WTC11 (cell line): ENCODE data around the gene FFAR1. TPM values are rescaled to one million over a fixed set of nuclear protein-coding genes. Genes with fewer than 3 reads are reported as not detected.

Experiments
- ATAC-seq: fragments of 200-7000 bp; cut with Tn5 transposase; 2 replicates; pipeline ENCODE4 v1.10.0; 2021; ENCODE audit warnings: mild to moderate bottlenecking, moderate library complexity
- CTCF ChIA-PET: fragments of 300-600 bp; sonication (Branson Sonifier 250); formaldehyde crosslinking; loops from one replicate; lab custom pipeline; 2021; ENCODE audit warnings: antibody characterized with exemption; lab: Charles Lee
- POLR2A ChIA-PET: fragments of 350-600 bp; sonication (Branson Sonifier 250); formaldehyde crosslinking; loops from one replicate; lab custom pipeline; 2021; ENCODE audit warnings: antibody characterized with exemption; lab: Charles Lee
- DNase-seq: peaks from one replicate; pipeline ENCODE4 v3.0.0; 2021; ENCODE audit warnings: low spot score
- H3K27ac Mint-ChIP-seq: 2 replicates; pipeline ENCODE4 v1.8.0; 2021; ENCODE audit warnings: mixed read lengths
- H3K27me3 Mint-ChIP-seq: 2 replicates; pipeline ENCODE4 v1.8.0; 2021; ENCODE audit warnings: low read depth, mild to moderate bottlenecking, moderate library complexity, mixed read lengths
- H3K36me3 Mint-ChIP-seq: 2 replicates; pipeline ENCODE4 v1.8.0; 2021; ENCODE audit warnings: mixed read lengths
- H3K4me1 Mint-ChIP-seq: 2 replicates; pipeline ENCODE4 v1.8.0; 2022; ENCODE audit warnings: mixed read lengths
- H3K4me3 Mint-ChIP-seq: 2 replicates; pipeline ENCODE4 v1.8.0; 2021; ENCODE audit warnings: mild to moderate bottlenecking, moderate library complexity, mixed read lengths
- H3K9me3 Mint-ChIP-seq: 2 replicates; pipeline ENCODE4 v1.8.0; 2021; ENCODE audit warnings: mixed read lengths
- ATF1 ChIP-seq: sonication (generic); formaldehyde crosslinking; IDR thresholded peaks from 2 replicates; pipeline ENCODE4 v1.8.1; 2023; ENCODE audit warnings: mild to moderate bottlenecking, moderate library complexity, missing genetic modification reagents
- ATF2 ChIP-seq: sonication (generic); formaldehyde crosslinking; IDR thresholded peaks from 2 replicates; pipeline ENCODE4 v1.8.1; 2022; ENCODE audit warnings: low read depth, missing genetic modification reagents, borderline replicate concordance
- ATF6 ChIP-seq: sonication (generic); formaldehyde crosslinking; IDR thresholded peaks from 2 replicates; pipeline ENCODE4 v1.8.1; 2023; ENCODE audit warnings: mild to moderate bottlenecking, missing genetic modification reagents
- CDX4 ChIP-seq: fragments of 250-450 bp; sonication (Bioruptor Pico); IDR thresholded peaks from 2 replicates; pipeline ENCODE4 v1.9.0; 2021; ENCODE audit warnings: moderate library complexity, mild to moderate bottlenecking, inconsistent platforms, borderline replicate concordance
- FOXK1 ChIP-seq: sonication (generic); formaldehyde crosslinking; IDR thresholded peaks from 2 replicates; pipeline ENCODE4 v1.8.0; 2022; ENCODE audit warnings: mild to moderate bottlenecking, moderate library complexity, missing genetic modification reagents
- GRHL2 ChIP-seq: fragments of 250-450 bp; sonication (Bioruptor Pico); IDR thresholded peaks from 2 replicates; pipeline ENCODE4 v1.8.0; 2022; ENCODE audit warnings: mild to moderate bottlenecking, moderate library complexity; ENCODE audit not compliant: insufficient replicate concordance, severe bottlenecking
- MAX ChIP-seq: sonication (generic); formaldehyde crosslinking; IDR thresholded peaks from 2 replicates; pipeline ENCODE4 v1.8.0; 2022; ENCODE audit warnings: mild to moderate bottlenecking, missing genetic modification reagents
- NR3C1 ChIP-seq: sonication (generic); formaldehyde crosslinking; conservative IDR thresholded peaks from 2 replicates; pipeline ENCODE4 v1.8.1; 2023; ENCODE audit warnings: low read depth, mild to moderate bottlenecking, missing genetic modification reagents
- RORB ChIP-seq: fragments of 250-450 bp; sonication (Bioruptor Pico); IDR thresholded peaks from 2 replicates; pipeline ENCODE4 v1.9.0; 2021; ENCODE audit warnings: mild to moderate bottlenecking
- SP1 ChIP-seq: sonication (generic); formaldehyde crosslinking; conservative IDR thresholded peaks from 2 replicates; pipeline ENCODE4 v1.8.1; 2022; ENCODE audit warnings: missing genetic modification reagents
- TEAD1 ChIP-seq: sonication (generic); formaldehyde crosslinking; IDR thresholded peaks from 2 replicates; pipeline ENCODE4 v1.8.0; 2022; ENCODE audit warnings: mild to moderate bottlenecking, missing genetic modification reagents
- ZBTB21 ChIP-seq: sonication (generic); formaldehyde crosslinking; IDR thresholded peaks from 2 replicates; pipeline ENCODE4 v1.8.1; 2023; ENCODE audit warnings: mild to moderate bottlenecking, missing genetic modification reagents, borderline replicate concordance
- ZBTB43 ChIP-seq: sonication (generic); formaldehyde crosslinking; IDR thresholded peaks from 2 replicates; pipeline ENCODE4 v1.8.1; 2023; ENCODE audit warnings: mild to moderate bottlenecking, missing genetic modification reagents
- ZNF219 ChIP-seq: sonication (generic); formaldehyde crosslinking; IDR thresholded peaks from 2 replicates; pipeline ENCODE4 v1.8.0; 2023; ENCODE audit warnings: missing genetic modification reagents, mild to moderate bottlenecking, borderline replicate concordance
- ZNF396 ChIP-seq: fragments of 250-450 bp; sonication (Bioruptor Pico); IDR thresholded peaks from 2 replicates; pipeline ENCODE4 v1.8.0; 2021; ENCODE audit warnings: mild to moderate bottlenecking, moderate library complexity, borderline replicate concordance
- ZNF423 ChIP-seq: fragments of 250-450 bp; sonication (Bioruptor Pico); IDR thresholded peaks from 2 replicates; pipeline ENCODE4 v2.1.2; 2022; ENCODE audit warnings: mild to moderate bottlenecking, moderate library complexity
- ZNF512 ChIP-seq: sonication (generic); formaldehyde crosslinking; IDR thresholded peaks from 2 replicates; pipeline ENCODE4 v1.8.1; 2022; ENCODE audit warnings: missing genetic modification reagents, borderline replicate concordance
- ZNF532 ChIP-seq: fragments of 250-450 bp; sonication (Bioruptor Pico); IDR thresholded peaks from 2 replicates; pipeline ENCODE4 v1.9.0; 2021; ENCODE audit warnings: mild to moderate bottlenecking, borderline replicate concordance
- ZSCAN18 ChIP-seq: fragments of 250-450 bp; sonication (Bioruptor Pico); IDR thresholded peaks from 2 replicates; pipeline ENCODE4 v2.1.2; 2022; ENCODE audit warnings: mild to moderate bottlenecking, moderate library complexity
- total RNA-seq: library from RNA; stranded (reverse); gene quantifications from 3 replicates; pipeline ENCODE4 v1.2.3, GENCODE V29; 2021

The FFAR1 gene
- total RNA-seq, 1 experiment from 2014 or later: 0.07 TPM

- Mint-ChIP-seq H3K9me3 (no peaks in the 10 kb centered on the region), H3K36me3 (no peaks in the 10 kb centered on the region), H3K27ac (no peak overlapping the region), H3K4me3 (no peak overlapping the region), H3K4me1 (peaks cover 4% of the 10 kb centered on the region; the same call in 1 of the 2 replicates), H3K27me3 (peaks cover 2% of the 10 kb centered on the region; the same call in 1 of the 2 replicates)
- CTCF ChIA-PET: interaction anchor here (1.7 to 3.8 kb wide), 2 partner anchors 9 to 133 kb away, joined by 5 to 15 read pairs; no protein-coding TSS in a partner anchor
- DNase-seq (no peak), ATAC-seq (no peak)
- TF ChIP-seq CDX4 (CRISPR knock-in tag) (no peak), TEAD1 (CRISPR knock-in tag) (no peak)
- POLR2A ChIA-PET: no interaction called here
These were observed 14.7 kb downstream of the FFAR1 start for GRCh38 chr19:35362261-35363000.

GRCh38 chr19:35363001-35363590 is 15.4 kb downstream of the FFAR1 start:
- Mint-ChIP-seq H3K4me1 (peaks cover 2% of the 10 kb centered on the region; the same call in 1 of the 2 replicates), H3K4me3 (no peak overlapping the region), H3K27me3 (peaks cover 4% of the 10 kb centered on the region; the same call in 1 of the 2 replicates), H3K27ac (no peak overlapping the region), H3K9me3 (no peaks in the 10 kb centered on the region), H3K36me3 (no peaks in the 10 kb centered on the region)
- CTCF ChIA-PET: interaction anchor here (1.7 to 3.8 kb wide), 2 partner anchors 10 to 132 kb away, joined by 5 to 15 read pairs; no protein-coding TSS in a partner anchor
- ATAC-seq (no peak), DNase-seq (no peak)
- no peak for TF ChIP-seq ZNF532 (CRISPR knock-in tag)
- no peak for TF ChIP-seq ATF1 (CRISPR knock-in tag)
- TF ChIP-seq ZNF423 (CRISPR knock-in tag): no peak
- TF ChIP-seq ZNF512 (CRISPR knock-in tag): no peak
- no peak for TF ChIP-seq ATF6 (CRISPR knock-in tag)
- TF ChIP-seq RORB (CRISPR knock-in tag): no peak
- TF ChIP-seq ATF2: no peak
- TF ChIP-seq GRHL2 (CRISPR knock-in tag): no peak
- TF ChIP-seq ZSCAN18 (CRISPR knock-in tag): no peak
- no peak for TF ChIP-seq NR3C1 (CRISPR knock-in tag)
- no peak for TF ChIP-seq MAX (CRISPR knock-in tag)
- no peak for TF ChIP-seq ZNF396 (CRISPR knock-in tag)
- no peak for TF ChIP-seq ZBTB43 (CRISPR knock-in tag)
- no peak for TF ChIP-seq SP1
- no peak for TF ChIP-seq FOXK1 (CRISPR knock-in tag)
- no peak for TF ChIP-seq ZBTB21 (CRISPR knock-in tag)
- no peak for TF ChIP-seq ZNF219 (CRISPR knock-in tag)
- POLR2A ChIA-PET: no interaction called here
